Upper lobe of left lung (tissue), 6 donors: ENCODE data around the gene NPTN. TPM values are rescaled to one million over a fixed set of nuclear protein-coding genes. Genes with fewer than 3 reads are reported as not detected.
A peak's percentile ranks its signal among the peaks of the same experiment; 100 is the strongest.

Experiments
- ATAC-seq, 2 donors: fragments of 200-7000 bp; cut with Tn5 transposase; one replicate each; pipeline ENCODE4 v1.9.1; 2022; ENCODE audit warnings: mild to moderate bottlenecking in 2 of 2, moderate library complexity in 2 of 2; ENCODE audit not compliant: low FRiP score in 2 of 2
- DNase-seq, 2 donors: peaks; one replicate each; pipeline ENCODE4 v3.0.0-alpha.2; 2019 to 2020
- H3K27ac ChIP-seq, 4 donors: fragments of 200-600 bp; sonication (generic); one replicate each; pipeline ENCODE4 v1.5.1; 2016 to 2019
- H3K27me3 ChIP-seq, 4 donors: fragments of 200-600 bp; sonication (generic); one replicate each; pipeline ENCODE4 v1.5.1; 2017 to 2019
- H3K36me3 ChIP-seq, 4 donors: fragments of 200-600 bp; sonication (generic); one replicate each; pipeline ENCODE4 v1.5.1; 2016 to 2019
- H3K4me1 ChIP-seq, 4 donors: fragments of 200-600 bp; sonication (generic); one replicate each; pipeline ENCODE4 v1.5.1; 2018 to 2019
- H3K4me3 ChIP-seq, 4 donors: fragments of 200-600 bp; sonication (generic); one replicate each; pipeline ENCODE4 v1.5.1; 2017 to 2019; ENCODE audit warnings: mild to moderate bottlenecking in 2 of 4, moderate library complexity in 1 of 4
- H3K9me3 ChIP-seq, 4 donors: fragments of 200-600 bp; sonication (generic); one replicate each; pipeline ENCODE4 v1.5.1; 2018 to 2019
- EP300 ChIP-seq, 4 donors: sonication (generic); formaldehyde crosslinking; IDR thresholded peaks; one replicate each; pipeline ENCODE4 v1.5.1; 2017; ENCODE audit warnings: antibody characterized with exemption in 4 of 4, control low read depth in 2 of 4
- POLR2A ChIP-seq, 4 donors: fragments of 450-650 bp; IDR thresholded peaks; one replicate each; pipeline ENCODE4 v1.5.1; 2016 to 2017; ENCODE audit warnings: antibody characterized with exemption in 4 of 4, mild to moderate bottlenecking in 2 of 4
- POLR2AphosphoS5 ChIP-seq, 2 donors: sonication (generic); formaldehyde crosslinking; IDR thresholded peaks; one replicate each; pipeline ENCODE4 v1.5.1; 2017; ENCODE audit warnings: antibody characterized with exemption in 2 of 2
- WGBS, 2 donors: methylation state at CpG; one replicate each; pipeline ENCODE4 v1.1.5; 2017 to 2018; 5-methylcytosine and 5-hydroxymethylcytosine counted together
- total RNA-seq, 6 donors: library from RNA; depleted of rRNA in 4 of 6; stranded (reverse); fragments of >200 nt in 4 of 6; gene quantifications; one replicate each; pipeline versions ENCODE4 v1.1.0 to v1.2.1, GENCODE V29; 2016 to 2021
- TF ChIP-seq, protein P1 (sequence below), 6 experiments: fragments of 450-650 bp in 4 of 6; fragments of 200-600 bp in 2 of 6; sonication (generic) in 2 of 6; IDR thresholded peaks; one replicate each; pipeline ENCODE4 v1.5.1; 2016 to 2019; ENCODE audit warnings: antibody characterized with exemption in 6 of 6
- donor health status: DM: no; HTN: no; CAD: no; lungs with moderate emphysema.
- donor health status: DM: no; HTN: yes; CAD: no; lungs with severe emphysema.

The NPTN gene
- total RNA-seq, 6 donors from 2014 or later: 70.2 to 151 (median 108) TPM

DNA sequence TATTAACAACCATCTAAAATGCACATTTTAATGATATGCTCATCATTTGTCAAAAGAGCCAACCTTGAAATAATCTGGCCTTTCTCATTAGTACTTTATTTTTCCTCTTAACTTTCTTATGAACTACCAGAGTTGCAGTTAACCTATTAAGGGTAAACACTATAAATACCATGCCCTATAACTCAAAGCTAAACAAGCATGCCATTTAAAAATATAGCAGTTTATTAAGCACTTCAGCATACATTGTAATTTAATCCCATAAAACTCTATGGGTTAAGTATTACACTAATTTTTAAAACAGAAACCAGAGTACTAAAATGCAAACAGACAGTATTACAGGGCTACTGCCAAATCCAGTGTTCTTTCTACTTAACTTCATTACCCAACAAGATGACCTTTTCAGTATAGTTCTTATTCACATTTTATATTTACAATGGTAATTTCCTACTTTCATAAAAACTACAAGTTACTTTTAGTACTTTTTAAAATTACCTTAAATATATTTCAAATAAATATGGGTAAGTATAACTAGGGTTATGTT lies 11.8 kb downstream of the NPTN start:
- Histone ChIP-seq H3K4me3 (no peak overlapping the region), H3K27ac (no peak overlapping the region), H3K27me3 (no peaks in the 10 kb centered on the region), H3K36me3 (no peaks in the 10 kb centered on the region), H3K9me3 (no peaks in the 10 kb centered on the region), H3K4me1 (peaks cover 23 to 50% (median 36%) of the 10 kb centered on the region in 4 donors)
- TF ChIP-seq, protein P1, sequence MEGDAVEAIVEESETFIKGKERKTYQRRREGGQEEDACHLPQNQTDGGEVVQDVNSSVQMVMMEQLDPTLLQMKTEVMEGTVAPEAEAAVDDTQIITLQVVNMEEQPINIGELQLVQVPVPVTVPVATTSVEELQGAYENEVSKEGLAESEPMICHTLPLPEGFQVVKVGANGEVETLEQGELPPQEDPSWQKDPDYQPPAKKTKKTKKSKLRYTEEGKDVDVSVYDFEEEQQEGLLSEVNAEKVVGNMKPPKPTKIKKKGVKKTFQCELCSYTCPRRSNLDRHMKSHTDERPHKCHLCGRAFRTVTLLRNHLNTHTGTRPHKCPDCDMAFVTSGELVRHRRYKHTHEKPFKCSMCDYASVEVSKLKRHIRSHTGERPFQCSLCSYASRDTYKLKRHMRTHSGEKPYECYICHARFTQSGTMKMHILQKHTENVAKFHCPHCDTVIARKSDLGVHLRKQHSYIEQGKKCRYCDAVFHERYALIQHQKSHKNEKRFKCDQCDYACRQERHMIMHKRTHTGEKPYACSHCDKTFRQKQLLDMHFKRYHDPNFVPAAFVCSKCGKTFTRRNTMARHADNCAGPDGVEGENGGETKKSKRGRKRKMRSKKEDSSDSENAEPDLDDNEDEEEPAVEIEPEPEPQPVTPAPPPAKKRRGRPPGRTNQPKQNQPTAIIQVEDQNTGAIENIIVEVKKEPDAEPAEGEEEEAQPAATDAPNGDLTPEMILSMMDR (IDR thresholded peaks at IDR 0.05): no peak
- TF ChIP-seq EP300 (IDR thresholded peaks at IDR 0.05) (no peak), POLR2AphosphoS5 (IDR thresholded peaks at IDR 0.05) (no peak), POLR2A (IDR thresholded peaks at IDR 0.05) (no peak)
- DNase-seq (no peak), ATAC-seq (no peak)

DNA sequence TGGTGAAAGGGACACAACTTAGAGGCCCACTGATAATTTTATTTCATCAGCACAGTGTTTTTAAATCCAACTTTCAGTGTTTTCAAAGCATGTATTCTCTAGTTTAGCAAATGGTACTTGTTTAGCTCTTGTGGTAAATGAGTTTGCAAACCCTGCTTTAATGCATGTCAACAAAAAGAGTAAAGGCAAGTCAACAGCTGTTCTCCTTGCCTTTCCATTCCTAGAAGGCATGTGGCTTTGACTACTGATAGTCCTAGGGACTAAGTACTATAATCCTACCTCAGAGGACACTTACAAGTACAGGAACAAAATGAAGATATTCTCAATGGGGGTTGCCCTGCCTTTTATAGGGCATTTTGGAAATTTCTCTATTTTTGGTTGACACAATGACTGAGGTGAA lies 13.1 kb downstream of the NPTN start:
- H3K27me3 ChIP-seq: no peaks in the 10 kb centered on the region
- TF ChIP-seq POLR2AphosphoS5 (IDR thresholded peaks at IDR 0.05) (no peak), POLR2A (IDR thresholded peaks at IDR 0.05) (no peak), EP300 (IDR thresholded peaks at IDR 0.05) (no peak)
- TF ChIP-seq, protein P1 (IDR thresholded peaks at IDR 0.05): no peak

DNA sequence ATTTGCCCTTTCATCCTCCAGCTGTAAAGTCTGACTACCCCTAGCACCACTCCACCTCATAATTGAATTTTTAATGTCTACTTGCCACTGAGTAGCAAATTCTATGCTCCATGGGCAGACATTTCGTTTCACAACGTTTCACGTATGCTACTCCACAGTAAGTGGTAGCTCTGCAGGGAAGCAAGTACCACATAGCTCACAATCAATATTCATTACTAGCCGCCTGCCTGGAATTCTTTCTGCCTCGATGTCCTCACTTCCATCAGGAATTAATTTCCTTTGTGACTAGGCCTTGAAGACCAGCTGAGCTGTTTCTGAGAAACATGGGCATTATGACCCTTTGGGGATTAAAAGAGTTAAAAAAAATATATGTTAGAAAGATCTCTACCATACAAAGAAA lies 15.3 kb downstream of the NPTN start:
- Histone ChIP-seq H3K4me1 (peaks cover 5 to 23% (median 12%) of the 10 kb centered on the region in 4 donors), H3K36me3 (no peaks in the 10 kb centered on the region), H3K27ac (no peak overlapping the region), H3K9me3 (no peaks in the 10 kb centered on the region), H3K27me3 (no peaks in the 10 kb centered on the region), H3K4me3 (no peak overlapping the region)
- no peak for ATAC-seq
- TF ChIP-seq POLR2AphosphoS5 (IDR thresholded peaks at IDR 0.05) (no peak), POLR2A (IDR thresholded peaks at IDR 0.05) (no peak), EP300 (IDR thresholded peaks at IDR 0.05) (no peak)
- TF ChIP-seq, protein P1 (IDR thresholded peaks at IDR 0.05): no peak
- no peak for DNase-seq
- 81% methylated on average over 5 of the region's 5 CpGs for WGBS, 2 donors

More for the DNA sequence above, 13.1 kb downstream of the NPTN start:
- DNase-seq (no peak), ATAC-seq (no peak)
- Histone ChIP-seq H3K4me3 (no peak overlapping the region), H3K4me1 (peaks cover 17 to 37% (median 25%) of the 10 kb centered on the region in 4 donors), H3K36me3 (no peaks in the 10 kb centered on the region), H3K27ac (no peak overlapping the region), H3K9me3 (no peaks in the 10 kb centered on the region)

DNA sequence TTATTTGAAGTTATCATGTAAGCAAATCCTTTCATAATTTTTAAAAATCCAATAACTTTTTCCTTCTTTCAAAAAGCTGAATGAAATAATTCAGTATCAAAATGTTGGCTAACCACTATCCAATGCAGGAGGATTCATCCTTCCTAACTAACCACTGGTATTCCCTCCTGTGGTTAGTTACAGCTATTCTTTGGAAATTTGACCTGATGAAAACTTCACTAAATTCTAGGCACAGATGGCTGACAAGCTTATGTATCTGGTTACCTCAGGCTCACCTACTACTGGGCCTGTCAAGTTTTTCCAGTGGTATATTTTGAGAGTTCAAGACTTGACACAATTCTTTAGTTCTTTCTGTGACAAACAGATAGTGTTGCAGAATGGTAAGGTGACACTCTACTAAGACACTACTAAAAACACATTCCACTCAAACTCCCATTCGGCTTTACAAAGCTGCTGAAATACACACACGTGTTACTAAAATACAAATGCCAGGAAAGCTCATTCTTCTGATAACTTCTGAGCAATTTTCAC lies 15.8 kb downstream of the NPTN start:
- no peak for ATAC-seq
- Histone ChIP-seq H3K27ac (no peak overlapping the region), H3K9me3 (no peaks in the 10 kb centered on the region), H3K27me3 (no peaks in the 10 kb centered on the region), H3K4me1 (peaks cover 7 to 23% (median 13%) of the 10 kb centered on the region in 4 donors), H3K4me3 (no peak overlapping the region), H3K36me3 (no peaks in the 10 kb centered on the region)
- TF ChIP-seq POLR2A (IDR thresholded peaks at IDR 0.05) (no peak), POLR2AphosphoS5 (IDR thresholded peaks at IDR 0.05) (no peak), EP300 (IDR thresholded peaks at IDR 0.05) (no peak)
- TF ChIP-seq, protein P1 (IDR thresholded peaks at IDR 0.05): no peak
- no peak for DNase-seq
- WGBS, 2 donors: 86 to 89% methylated on average over 2 of the region's 2 CpGs

DNA sequence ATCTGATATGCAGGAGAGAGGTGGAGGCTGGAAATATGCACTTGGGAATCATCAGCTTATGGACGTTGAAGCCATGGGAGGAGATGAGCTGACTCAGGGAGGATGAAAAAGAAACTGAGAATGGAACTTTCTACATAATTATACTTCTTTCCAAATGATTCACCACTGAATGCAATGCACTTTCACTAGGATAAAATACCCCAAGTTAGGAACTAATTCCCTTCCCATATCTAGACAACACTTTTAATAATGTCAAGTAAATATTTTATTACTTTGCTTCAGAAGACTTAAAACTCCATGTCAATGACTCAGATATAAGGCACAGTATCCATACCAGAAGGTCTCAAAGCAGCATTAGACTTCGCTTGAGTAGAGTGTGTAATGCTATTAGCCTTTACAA lies 24.2 kb downstream of the NPTN start:
- DNase-seq (no peak), ATAC-seq (peak in 1 of 2 donors; percentile 49)
- peaks cover 21 to 46% (median 32%) of the 10 kb centered on the region in 4 donors for H3K4me1 ChIP-seq
- H3K27me3 ChIP-seq: no peaks in the 10 kb centered on the region
- H3K9me3 ChIP-seq: no peaks in the 10 kb centered on the region
- no peaks in the 10 kb centered on the region for H3K36me3 ChIP-seq
- no peak overlapping the region for H3K4me3 ChIP-seq
- WGBS, 2 donors: 66 to 74% methylated on average over 2 of the region's 2 CpGs
- TF ChIP-seq, protein P1 (IDR thresholded peaks at IDR 0.05): no peak
- TF ChIP-seq POLR2AphosphoS5 (IDR thresholded peaks at IDR 0.05) (no peak), POLR2A (IDR thresholded peaks at IDR 0.05) (no peak), EP300 (IDR thresholded peaks at IDR 0.05) (no peak)
- H3K27ac ChIP-seq: no peak overlapping the region
